Skeletal muscle tissue (tissue), 4 donors: ENCODE measurements around the gene RBM6. TPM values are rescaled to one million over a fixed set of nuclear protein-coding genes. Genes with fewer than 3 reads are reported as not detected.
A peak's percentile ranks its signal among the peaks of the same experiment; 100 is the strongest.

ENCODE experiments used
- H3K27ac ChIP-seq: one replicate; pipeline ENCODE4 v1.7.0; 2013; ENCODE audit warnings: mild to moderate bottlenecking, low read depth, low read length, inconsistent platforms
- H3K27me3 ChIP-seq, 3 donors: one replicate each; pipeline ENCODE4 v1.7.0; 2013; ENCODE audit warnings: low read length in 3 of 3; ENCODE audit not compliant: control insufficient read depth in 3 of 3, insufficient read depth in 3 of 3
- H3K36me3 ChIP-seq, 3 donors: one replicate each; pipeline ENCODE4 v1.7.0; 2013; ENCODE audit warnings: low read length in 3 of 3; ENCODE audit not compliant: control insufficient read depth in 3 of 3, insufficient read depth in 3 of 3
- H3K4me1 ChIP-seq, 3 donors: one replicate each; pipeline ENCODE4 v1.7.0; 2013; ENCODE audit warnings: low read length in 3 of 3, mild to moderate bottlenecking in 3 of 3; ENCODE audit not compliant: control insufficient read depth in 3 of 3, insufficient read depth in 3 of 3
- H3K4me3 ChIP-seq, 3 donors: one replicate each; pipeline ENCODE4 v1.7.0; 2013; ENCODE audit warnings: low read length in 3 of 3
- H3K9ac ChIP-seq, 3 donors: one replicate each; pipeline ENCODE4 v1.7.0; 2013; ENCODE audit warnings: low read length in 3 of 3, mild to moderate bottlenecking in 3 of 3, moderate library complexity in 2 of 3, low read depth in 1 of 3
- H3K9me3 ChIP-seq, 3 donors: one replicate each; pipeline ENCODE4 v1.7.0; 2013; ENCODE audit warnings: low read length in 3 of 3; ENCODE audit not compliant: control insufficient read depth in 3 of 3
- total RNA-seq: library from RNA; depleted of rRNA; stranded (reverse); fragments of >200 nt; gene quantifications from one replicate; pipeline ENCODE4 v1.2.3, GENCODE V29; 2014
- donor health status: Osteomylitis.

The RBM6 gene, protein sequence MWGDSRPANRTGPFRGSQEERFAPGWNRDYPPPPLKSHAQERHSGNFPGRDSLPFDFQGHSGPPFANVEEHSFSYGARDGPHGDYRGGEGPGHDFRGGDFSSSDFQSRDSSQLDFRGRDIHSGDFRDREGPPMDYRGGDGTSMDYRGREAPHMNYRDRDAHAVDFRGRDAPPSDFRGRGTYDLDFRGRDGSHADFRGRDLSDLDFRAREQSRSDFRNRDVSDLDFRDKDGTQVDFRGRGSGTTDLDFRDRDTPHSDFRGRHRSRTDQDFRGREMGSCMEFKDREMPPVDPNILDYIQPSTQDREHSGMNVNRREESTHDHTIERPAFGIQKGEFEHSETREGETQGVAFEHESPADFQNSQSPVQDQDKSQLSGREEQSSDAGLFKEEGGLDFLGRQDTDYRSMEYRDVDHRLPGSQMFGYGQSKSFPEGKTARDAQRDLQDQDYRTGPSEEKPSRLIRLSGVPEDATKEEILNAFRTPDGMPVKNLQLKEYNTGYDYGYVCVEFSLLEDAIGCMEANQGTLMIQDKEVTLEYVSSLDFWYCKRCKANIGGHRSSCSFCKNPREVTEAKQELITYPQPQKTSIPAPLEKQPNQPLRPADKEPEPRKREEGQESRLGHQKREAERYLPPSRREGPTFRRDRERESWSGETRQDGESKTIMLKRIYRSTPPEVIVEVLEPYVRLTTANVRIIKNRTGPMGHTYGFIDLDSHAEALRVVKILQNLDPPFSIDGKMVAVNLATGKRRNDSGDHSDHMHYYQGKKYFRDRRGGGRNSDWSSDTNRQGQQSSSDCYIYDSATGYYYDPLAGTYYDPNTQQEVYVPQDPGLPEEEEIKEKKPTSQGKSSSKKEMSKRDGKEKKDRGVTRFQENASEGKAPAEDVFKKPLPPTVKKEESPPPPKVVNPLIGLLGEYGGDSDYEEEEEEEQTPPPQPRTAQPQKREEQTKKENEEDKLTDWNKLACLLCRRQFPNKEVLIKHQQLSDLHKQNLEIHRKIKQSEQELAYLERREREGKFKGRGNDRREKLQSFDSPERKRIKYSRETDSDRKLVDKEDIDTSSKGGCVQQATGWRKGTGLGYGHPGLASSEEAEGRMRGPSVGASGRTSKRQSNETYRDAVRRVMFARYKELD
- total RNA-seq, result 49.1 TPM

GRCh38 chr3:49939858-49940666 lies at the start of gene RBM6:
TSS of gene RBM6 (plus strand) at chr3:49940150. CDS start at chr3:49962642, 22,492 bp downstream.
- Histone ChIP-seq H3K9ac (peak within 1 kb of the TSS; percentile 93 to 96 (median 93)), H3K27me3 (no peaks in the 10 kb centered on the region), H3K36me3 (peaks cover 0 to 5% (median 0%) of the 10 kb centered on the region in 3 donors), H3K27ac (peak within 1 kb of the TSS; percentile 94), H3K9me3 (no peaks in the 10 kb centered on the region), H3K4me3 (peak within 1 kb of the TSS; percentile 89 to 96 (median 92)), H3K4me1 (peaks cover 8 to 16% (median 12%) of the 10 kb centered on the region in 3 donors)

GRCh38 chr3:49895791-49896190 lies 44.2 kb upstream of the RBM6 start:
- H3K27ac ChIP-seq, result no peak overlapping the region
- H3K9me3 ChIP-seq, result no peaks in the 10 kb centered on the region
- peaks cover 3% of the 10 kb centered on the region in 3 donors for H3K4me1 ChIP-seq
- no peak overlapping the region for H3K4me3 ChIP-seq
- H3K36me3 ChIP-seq, result peaks cover 0 to 2% (median 0%) of the 10 kb centered on the region in 3 donors
- no peaks in the 10 kb centered on the region for H3K27me3 ChIP-seq
- H3K9ac ChIP-seq, result no peak overlapping the region

GRCh38 chr3:49896345-49896744 lies 43.6 kb upstream of the RBM6 start:
- H3K9me3 ChIP-seq, result no peaks in the 10 kb centered on the region
- H3K27me3 ChIP-seq, result no peaks in the 10 kb centered on the region
- peaks cover 8 to 9% (median 8%) of the 10 kb centered on the region in 3 donors for H3K4me1 ChIP-seq
- H3K4me3 ChIP-seq, result no peak overlapping the region
- H3K27ac ChIP-seq, result no peak overlapping the region
- H3K9ac ChIP-seq, result no peak overlapping the region
- H3K36me3 ChIP-seq, result peaks cover 0 to 2% (median 0%) of the 10 kb centered on the region in 3 donors

- peaks cover 12 to 17% (median 13%) of the 10 kb centered on the region in 3 donors for H3K4me1 ChIP-seq
- H3K27me3 ChIP-seq, result no peaks in the 10 kb centered on the region
- H3K27ac ChIP-seq, result no peak overlapping the region
- H3K9me3 ChIP-seq, result no peaks in the 10 kb centered on the region
- H3K36me3 ChIP-seq, result peaks cover 0 to 2% (median 0%) of the 10 kb centered on the region in 3 donors
- H3K4me3 ChIP-seq, result no peak overlapping the region
- H3K9ac ChIP-seq, result no peak overlapping the region
These were observed 41.0 kb upstream of the RBM6 start for GRCh38 chr3:49898991-49899390.

DNA sequence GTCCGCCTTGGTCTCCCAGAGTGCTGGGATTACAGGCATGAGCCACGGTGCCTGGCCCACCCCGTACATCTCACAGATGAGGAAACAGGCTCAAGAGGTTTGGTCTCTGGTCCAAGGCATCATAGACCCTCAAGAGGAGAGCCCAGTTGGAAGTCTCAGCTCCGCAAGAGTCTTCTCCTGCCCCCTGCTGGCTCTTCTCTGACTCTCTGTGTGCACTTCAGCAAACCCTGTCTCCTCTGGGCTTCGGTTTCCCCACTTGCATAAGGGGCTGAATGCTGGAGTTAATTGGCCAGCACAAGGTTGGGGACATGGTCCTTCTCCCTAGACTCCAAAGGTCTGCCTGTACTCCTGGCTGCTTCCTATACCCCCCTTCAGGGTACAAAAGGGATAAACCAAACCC lies 40.1 kb upstream of the RBM6 start:
- Histone ChIP-seq H3K9ac (no peak overlapping the region), H3K9me3 (no peaks in the 10 kb centered on the region), H3K4me3 (no peak overlapping the region), H3K27me3 (no peaks in the 10 kb centered on the region), H3K36me3 (peaks cover 0 to 2% (median 0%) of the 10 kb centered on the region in 3 donors), H3K27ac (no peak overlapping the region), H3K4me1 (peaks cover 13 to 19% (median 13%) of the 10 kb centered on the region in 3 donors)

- no peaks in the 10 kb centered on the region for H3K9me3 ChIP-seq
- no peak overlapping the region for H3K4me3 ChIP-seq
- H3K36me3 ChIP-seq, result no peaks in the 10 kb centered on the region
- H3K4me1 ChIP-seq, result peaks cover 13 to 22% (median 14%) of the 10 kb centered on the region in 3 donors
- H3K27ac ChIP-seq, result peak overlapping the region; percentile 58
- H3K9ac ChIP-seq, result peak overlapping the region in 1 of 3 donors; percentile 16
- H3K27me3 ChIP-seq, result no peaks in the 10 kb centered on the region
These were observed 39.3 kb upstream of the RBM6 start for GRCh38 chr3:49900491-49901153.

DNA sequence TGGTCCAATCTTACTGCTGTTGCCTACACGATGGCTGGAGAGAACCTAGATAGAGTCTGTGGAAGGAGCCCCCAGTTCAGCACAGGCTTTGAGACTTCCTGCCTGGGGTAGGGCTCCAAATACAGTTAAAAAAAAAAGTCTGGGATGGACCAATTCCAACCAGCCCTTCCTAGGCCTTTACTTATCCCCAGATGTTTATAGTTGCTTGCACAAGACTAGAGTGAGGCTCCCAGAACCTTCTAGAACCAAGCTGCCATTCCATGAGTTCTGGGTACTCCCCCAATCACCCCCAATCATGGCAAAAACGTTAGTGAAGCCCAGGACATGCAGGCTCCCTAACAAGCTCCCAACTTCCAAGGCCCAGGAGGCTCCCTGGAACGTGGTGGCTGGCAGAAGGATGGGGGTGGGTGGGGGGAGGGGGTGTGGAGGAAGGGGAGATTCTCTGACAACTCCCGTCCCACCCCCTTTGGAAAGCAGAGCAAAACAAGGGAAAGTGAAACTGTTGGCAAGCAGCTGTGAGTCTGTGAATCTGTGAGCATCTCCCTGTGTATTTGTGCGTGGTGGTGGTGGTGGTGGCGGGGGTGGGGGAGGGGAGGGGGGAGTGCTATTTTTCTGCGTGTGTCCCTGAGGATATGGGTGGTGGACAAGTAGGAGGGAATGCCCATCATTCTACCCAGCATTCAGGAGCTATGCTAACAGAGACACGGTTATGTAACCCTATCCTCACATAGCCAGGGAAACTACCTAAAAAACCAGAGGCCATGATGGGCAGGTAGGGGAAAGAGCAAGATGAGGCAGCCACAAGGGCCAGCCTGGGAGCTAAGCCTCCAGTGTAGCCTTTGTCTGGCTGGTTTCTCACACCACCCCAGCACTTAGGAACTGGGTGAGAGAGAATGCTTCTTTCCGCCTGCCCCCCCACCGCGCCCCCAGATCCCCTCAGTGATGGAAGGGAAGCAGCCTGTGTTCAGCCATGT lies 38.3 kb upstream of the RBM6 start:
- Histone ChIP-seq H3K27me3 (no peaks in the 10 kb centered on the region), H3K27ac (peak overlapping the region; percentile 58), H3K9me3 (no peaks in the 10 kb centered on the region), H3K4me1 (peaks cover 19 to 32% (median 22%) of the 10 kb centered on the region in 3 donors), H3K4me3 (no peak overlapping the region), H3K36me3 (no peaks in the 10 kb centered on the region), H3K9ac (no peak overlapping the region)
